ENCODE results near the gene PCNX2.
"Not testable (repeated sequence)": the region's sequence is repeated elsewhere in the genome, so short reads cannot be mapped to it uniquely, and the experiment has no call there.

Gene PCNX2

GRCh38 chr1:233111731-233112130 lies 183.8 kb downstream of the PCNX2 start:
- no peaks in the 10 kb centered on the region for H3K27me3 ChIP-seq (replicated peaks; ENCODE audit: control insufficient read depth, insufficient read depth, low read length)
- DNase-seq (ENCODE audit: extremely low read depth, insufficient read length) = no peak
- peaks cover 1% of the 10 kb centered on the region; the same call in 1 of the 2 replicates for H3K36me3 ChIP-seq (ENCODE audit: control insufficient read depth, insufficient read depth, low read length)
- no peak overlapping the region for H3K4me3 ChIP-seq (replicated peaks; ENCODE audit: low read depth, low read length)
- TF ChIP-seq, protein P1, sequence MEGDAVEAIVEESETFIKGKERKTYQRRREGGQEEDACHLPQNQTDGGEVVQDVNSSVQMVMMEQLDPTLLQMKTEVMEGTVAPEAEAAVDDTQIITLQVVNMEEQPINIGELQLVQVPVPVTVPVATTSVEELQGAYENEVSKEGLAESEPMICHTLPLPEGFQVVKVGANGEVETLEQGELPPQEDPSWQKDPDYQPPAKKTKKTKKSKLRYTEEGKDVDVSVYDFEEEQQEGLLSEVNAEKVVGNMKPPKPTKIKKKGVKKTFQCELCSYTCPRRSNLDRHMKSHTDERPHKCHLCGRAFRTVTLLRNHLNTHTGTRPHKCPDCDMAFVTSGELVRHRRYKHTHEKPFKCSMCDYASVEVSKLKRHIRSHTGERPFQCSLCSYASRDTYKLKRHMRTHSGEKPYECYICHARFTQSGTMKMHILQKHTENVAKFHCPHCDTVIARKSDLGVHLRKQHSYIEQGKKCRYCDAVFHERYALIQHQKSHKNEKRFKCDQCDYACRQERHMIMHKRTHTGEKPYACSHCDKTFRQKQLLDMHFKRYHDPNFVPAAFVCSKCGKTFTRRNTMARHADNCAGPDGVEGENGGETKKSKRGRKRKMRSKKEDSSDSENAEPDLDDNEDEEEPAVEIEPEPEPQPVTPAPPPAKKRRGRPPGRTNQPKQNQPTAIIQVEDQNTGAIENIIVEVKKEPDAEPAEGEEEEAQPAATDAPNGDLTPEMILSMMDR (IDR thresholded peaks at IDR 0.05; ENCODE audit: insufficient read depth, low read length, poor library complexity, severe bottlenecking) = no peak

DNA sequence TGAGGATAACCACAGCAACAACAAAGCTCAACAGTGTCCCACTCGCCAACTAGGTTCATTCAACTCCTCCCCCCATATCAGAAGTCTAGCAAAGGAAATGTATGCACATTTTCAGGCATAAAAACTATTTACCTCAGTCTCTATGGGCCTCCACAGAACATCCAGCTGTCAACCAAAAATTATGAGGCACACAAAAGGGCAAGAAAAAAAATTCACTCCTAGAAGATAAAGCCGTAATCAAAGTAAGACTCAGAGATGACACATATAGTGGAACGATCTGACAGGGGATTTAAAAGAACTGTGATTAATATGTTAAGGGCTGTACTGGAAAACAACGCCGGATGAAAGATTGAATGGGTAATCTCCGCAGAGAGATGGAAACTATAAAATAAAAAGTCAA lies 186.4 kb downstream of the PCNX2 start:
- Histone ChIP-seq H3K4me3 (replicated peaks; ENCODE audit: low read depth, low read length) (no peak overlapping the region), H3K36me3 (ENCODE audit: control insufficient read depth, insufficient read depth, low read length) (peaks cover 4% of the 10 kb centered on the region), H3K27me3 (replicated peaks; ENCODE audit: control insufficient read depth, insufficient read depth, low read length) (no peaks in the 10 kb centered on the region)
- TF ChIP-seq, protein P1 (IDR thresholded peaks at IDR 0.05; ENCODE audit: insufficient read depth, low read length, poor library complexity, severe bottlenecking) = no peak
- no peak for DNase-seq (ENCODE audit: extremely low read depth, insufficient read length)

DNA sequence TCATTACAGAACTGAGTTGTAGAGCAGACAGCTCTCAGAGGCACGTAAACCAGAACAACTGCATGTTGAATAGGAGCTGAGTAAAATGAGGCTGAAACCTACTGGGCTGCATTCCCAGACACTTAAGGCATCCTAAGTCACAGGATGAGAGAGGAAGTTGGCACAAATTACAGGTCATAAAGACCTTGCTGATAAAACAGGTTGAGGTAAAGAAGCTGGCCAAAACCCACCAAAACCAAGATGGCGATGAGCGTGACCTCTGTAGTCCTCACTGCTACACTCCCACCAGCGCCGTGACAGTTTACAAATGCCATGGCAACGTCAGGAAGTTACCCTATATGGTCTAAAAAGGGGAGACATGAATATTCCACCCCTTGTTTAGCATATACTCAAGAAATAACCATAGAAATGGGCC lies 187.8 kb downstream of the PCNX2 start:
- not testable (repeated sequence) for H3K36me3 ChIP-seq (ENCODE audit: control insufficient read depth, insufficient read depth, low read length); H3K27me3 ChIP-seq (replicated peaks; ENCODE audit: control insufficient read depth, insufficient read depth, low read length); DNase-seq (ENCODE audit: extremely low read depth, insufficient read length); H3K4me3 ChIP-seq (replicated peaks; ENCODE audit: low read depth, low read length)

GRCh38 chr1:233107130-233107660 lies 188.3 kb downstream of the PCNX2 start:
- Histone ChIP-seq H3K36me3 (ENCODE audit: control insufficient read depth, insufficient read depth, low read length) (peaks cover 2% of the 10 kb centered on the region), H3K27me3 (replicated peaks; ENCODE audit: control insufficient read depth, insufficient read depth, low read length) (no peaks in the 10 kb centered on the region), H3K4me3 (replicated peaks; ENCODE audit: low read depth, low read length) (no peak overlapping the region)
- no peak for DNase-seq (ENCODE audit: extremely low read depth, insufficient read length)
- TF ChIP-seq, protein P1 (IDR thresholded peaks at IDR 0.05; ENCODE audit: insufficient read depth, low read length, poor library complexity, severe bottlenecking) = no peak

GRCh38 chr1:233105225-233105624 lies 190.3 kb downstream of the PCNX2 start:
- DNase-seq (ENCODE audit: extremely low read depth, insufficient read length) = no peak
- Histone ChIP-seq H3K36me3 (ENCODE audit: control insufficient read depth, insufficient read depth, low read length) (peaks cover 2% of the 10 kb centered on the region), H3K4me3 (replicated peaks; ENCODE audit: low read depth, low read length) (no peak overlapping the region), H3K27me3 (replicated peaks; ENCODE audit: control insufficient read depth, insufficient read depth, low read length) (no peaks in the 10 kb centered on the region)
- TF ChIP-seq, protein P1 (IDR thresholded peaks at IDR 0.05; ENCODE audit: insufficient read depth, low read length, poor library complexity, severe bottlenecking) = no peak

- no peaks in the 10 kb centered on the region for H3K27me3 ChIP-seq (replicated peaks; ENCODE audit: control insufficient read depth, insufficient read depth, low read length)
- H3K36me3 ChIP-seq (ENCODE audit: control insufficient read depth, insufficient read depth, low read length) = peaks cover 2% of the 10 kb centered on the region
- no peak for DNase-seq (ENCODE audit: extremely low read depth, insufficient read length)
- H3K4me3 ChIP-seq (replicated peaks; ENCODE audit: low read depth, low read length) = no peak overlapping the region
- TF ChIP-seq, protein P1 (IDR thresholded peaks at IDR 0.05; ENCODE audit: insufficient read depth, low read length, poor library complexity, severe bottlenecking) = no peak
Measured at GRCh38 chr1:233102341-233102740, 193.2 kb downstream of the PCNX2 start.

Measured in GM06990 (cell line).